Loucy (cell line): Measurements from ENCODE around the gene BCAS1.

Experiments used
- CTCF ChIP-seq: fragments of 200-600 bp; sonication (generic); conservative IDR thresholded peaks from 2 replicates; pipeline ENCODE4 v1.5.1; 2014; ENCODE audit warnings: mild to moderate bottlenecking, antibody characterized with exemption, low read length
- EZH2phosphoT487 ChIP-seq: fragments of 200-600 bp; IDR thresholded peaks from 2 replicates; pipeline ENCODE4 v1.6.1; 2018; ENCODE audit warnings: antibody characterized with exemption, mild to moderate bottlenecking, moderate library complexity, borderline replicate concordance

- TF ChIP-seq CTCF (no peak), EZH2phosphoT487 (no peak)
These were observed 105.7 kb downstream of the BCAS1 start for GRCh38 chr20:53964501-53965253.
